Uterus (tissue), 2 donors: Measurements from ENCODE around the gene BABAM2.

ENCODE experiments used
- CTCF ChIP-seq, 4 experiments: fragments of 200-600 bp in 2 of 4; fragments of 450-650 bp in 2 of 4; sonication (generic) in 2 of 4; IDR thresholded peaks; one replicate each; pipeline ENCODE4 v1.5.1; 2016 to 2019; ENCODE audit warnings: antibody characterized with exemption in 4 of 4, mild to moderate bottlenecking in 2 of 4, moderate library complexity in 1 of 4
- POLR2A ChIP-seq, 2 donors: fragments of 450-650 bp; IDR thresholded peaks; one replicate each; pipeline ENCODE4 v1.6.1; 2016; ENCODE audit warnings: antibody characterized with exemption in 2 of 2, mild to moderate bottlenecking in 1 of 2, moderate library complexity in 1 of 2

GRCh38 chr2:28150994-28151393 lies 260.5 kb downstream of the BABAM2 start:
- TF ChIP-seq CTCF (IDR thresholded peaks at IDR 0.05) (no peak), POLR2A (IDR thresholded peaks at IDR 0.05) (no peak)
